ENCODE data around the gene OR4K13.

The OR4K13 gene

GRCh38 chr14:20035938-20036337 is at the start of gene OR4K13:
TSS of gene OR4K13 (minus strand) at chr14:20036038. CDS start at chr14:20034758, 1,280 bp downstream.
- DNase-seq: no peak

- DNase-seq: no peak
These were observed 23.9 kb upstream of the OR4K13 start, which contains the start of gene OR4L1 for GRCh38 chr14:20059745-20060144. TSS of gene OR4L1 (plus strand) at chr14:20060045. CDS start at chr14:20060045, 0 bp downstream.

- no peak for DNase-seq
These were observed 12.4 kb upstream of the OR4K13 start for GRCh38 chr14:20048202-20048601.

- no peak for DNase-seq
These were observed 8.4 kb upstream of the OR4K13 start for GRCh38 chr14:20044243-20044642.

- peak; percentile 17 for DNase-seq
These were observed 389 bp downstream of the OR4K13 start for GRCh38 chr14:20035449-20035848.

- DNase-seq: no peak
These were observed 4.8 kb downstream of the OR4K13 start for GRCh38 chr14:20031058-20031457.

GRCh38 chr14:20019257-20019865 is 16.5 kb downstream of the OR4K13 start, which contains the start of gene OR4K14:
TSS of gene OR4K14 (minus strand) at chr14:20019307. CDS start at chr14:20015193, 4,114 bp downstream.
- no peak for DNase-seq

GRCh38 chr14:20008156-20008555 is 27.7 kb downstream of the OR4K13 start:
- DNase-seq: no peak

GRCh38 chr14:20002319-20002718 is 33.5 kb downstream of the OR4K13 start:
- no peak for DNase-seq

GRCh38 chr14:20001863-20002262 is 34.0 kb downstream of the OR4K13 start, which contains the start of gene OR4Q2:
TSS of gene OR4Q2 (plus strand) at chr14:20002163.
- no peak for DNase-seq

GRCh38 chr14:19993438-19993837 is 42.4 kb downstream of the OR4K13 start:
- no peak for DNase-seq

Measured in activated CD4-positive, alpha-beta T cell treated with anti-CD3 and anti-CD28 coated beads, Interleukin-10, Interleukin-2, amounts not matched to agents 100 ng/mL and 50 ng/mL, durations not matched to agents 16 hours and 8 hours (primary cell).